Ectodermal cell (in vitro differentiated cells): ENCODE measurements around the gene C8G.

Experiments
- H3K27ac ChIP-seq: 2 replicates; pipeline ENCODE4 v1.7.0; 2013; ENCODE audit warnings: mild to moderate bottlenecking, low read depth, low read length; ENCODE audit not compliant: insufficient read depth, poor library complexity, severe bottlenecking
- H3K27me3 ChIP-seq: 2 replicates; pipeline ENCODE4 v1.7.0; 2013; ENCODE audit warnings: mild to moderate bottlenecking, low read length; ENCODE audit not compliant: insufficient read depth, control insufficient read depth, poor library complexity, severe bottlenecking
- H3K36me3 ChIP-seq: one replicate; pipeline ENCODE4 v1.7.0; 2013; ENCODE audit warnings: low read length; ENCODE audit not compliant: control insufficient read depth, insufficient read depth
- H3K4me1 ChIP-seq: one replicate; pipeline ENCODE4 v1.7.0; 2013; ENCODE audit warnings: low read length; ENCODE audit not compliant: control insufficient read depth, insufficient read depth
- H3K4me3 ChIP-seq: 2 replicates; pipeline ENCODE4 v1.7.0; 2013; ENCODE audit warnings: low read depth, low read length, control low read depth; ENCODE audit not compliant: insufficient read depth
- H3K9me3 ChIP-seq: 2 replicates; pipeline ENCODE4 v1.7.0; 2013; ENCODE audit warnings: mild to moderate bottlenecking, low read length, moderate library complexity; ENCODE audit not compliant: control insufficient read depth
- WGBS, 2 experiments: methylation state at CpG; one replicate each; pipeline ENCODE4 v1.1.7; 2013; ENCODE audit warnings: missing lambda C conversion rate in 2 of 2; 5-methylcytosine and 5-hydroxymethylcytosine counted together

C8G gene

GRCh38 chr9:136947955-136948510 lies 3.0 kb downstream of the C8G start:
- no peak overlapping the region for H3K27ac ChIP-seq
- WGBS, 2 experiments, result 61 to 63% methylated on average over 15 of the region's 15 CpGs
- H3K27me3 ChIP-seq, result no peaks in the 10 kb centered on the region
- H3K36me3 ChIP-seq, result no peaks in the 10 kb centered on the region
- no peaks in the 10 kb centered on the region for H3K9me3 ChIP-seq
- no peak overlapping the region for H3K4me3 ChIP-seq
- peaks cover 24% of the 10 kb centered on the region for H3K4me1 ChIP-seq

- Histone ChIP-seq H3K27ac (no peak overlapping the region), H3K4me3 (peak overlapping the region; percentile 51), H3K27me3 (no peaks in the 10 kb centered on the region), H3K4me1 (peaks cover 18% of the 10 kb centered on the region), H3K9me3 (no peaks in the 10 kb centered on the region), H3K36me3 (no peaks in the 10 kb centered on the region)
- WGBS, 2 experiments, result 25 to 30% methylated on average over 20 to 21 of the region's 22 CpGs
Measured at GRCh38 chr9:136949239-136949816, 4.3 kb downstream of the C8G start.

- H3K36me3 ChIP-seq, result no peaks in the 10 kb centered on the region
- WGBS, 2 experiments, result 5 to 6% methylated on average over 63 of the region's 63 CpGs
- H3K4me1 ChIP-seq, result peaks cover 18% of the 10 kb centered on the region
- no peak overlapping the region for H3K27ac ChIP-seq
- H3K27me3 ChIP-seq, result no peaks in the 10 kb centered on the region
- peak overlapping the region; percentile 51 for H3K4me3 ChIP-seq
- no peaks in the 10 kb centered on the region for H3K9me3 ChIP-seq
Measured at GRCh38 chr9:136949817-136950655, 5.0 kb downstream of the C8G start.

- peaks cover 15% of the 10 kb centered on the region for H3K4me1 ChIP-seq
- H3K9me3 ChIP-seq, result no peaks in the 10 kb centered on the region
- H3K27ac ChIP-seq, result no peak overlapping the region
- 54% methylated on average over 9 of the region's 9 CpGs for WGBS, 2 experiments
- H3K27me3 ChIP-seq, result no peaks in the 10 kb centered on the region
- H3K36me3 ChIP-seq, result no peaks in the 10 kb centered on the region
- peak overlapping the region; percentile 51 for H3K4me3 ChIP-seq
Measured at GRCh38 chr9:136950656-136951276, 5.7 kb downstream of the C8G start.

- Histone ChIP-seq H3K27me3 (no peaks in the 10 kb centered on the region), H3K4me1 (peaks cover 15% of the 10 kb centered on the region), H3K9me3 (no peaks in the 10 kb centered on the region), H3K27ac (no peak within 1 kb of the TSS), H3K4me3 (no peak within 1 kb of the TSS), H3K36me3 (no peaks in the 10 kb centered on the region)
- 84 to 87% methylated on average over 14 of the region's 14 CpGs for WGBS, 2 experiments
Measured at GRCh38 chr9:136951541-136952320, 6.7 kb downstream of the C8G start, which contains the start of gene LCN12. Gene LCN12, plus strand, starts transcription at chr9:136952273. Its CDS starts 55 bp downstream, at chr9:136952328.

- no peak overlapping the region for H3K27ac ChIP-seq
- H3K27me3 ChIP-seq, result no peaks in the 10 kb centered on the region
- peaks cover 15% of the 10 kb centered on the region for H3K4me1 ChIP-seq
- 88 to 90% methylated on average over 15 of the region's 15 CpGs for WGBS, 2 experiments
- H3K9me3 ChIP-seq, result no peaks in the 10 kb centered on the region
- H3K4me3 ChIP-seq, result no peak overlapping the region
- H3K36me3 ChIP-seq, result no peaks in the 10 kb centered on the region
Measured at GRCh38 chr9:136952321-136952850, 7.3 kb downstream of the C8G start.

- Histone ChIP-seq H3K9me3 (no peaks in the 10 kb centered on the region), H3K4me1 (peaks cover 9% of the 10 kb centered on the region), H3K27ac (no peak overlapping the region), H3K36me3 (no peaks in the 10 kb centered on the region), H3K4me3 (no peak overlapping the region), H3K27me3 (no peaks in the 10 kb centered on the region)
- 92% methylated on average over 44 of the region's 44 CpGs for WGBS, 2 experiments
Measured at GRCh38 chr9:136952876-136953770, 8.1 kb downstream of the C8G start.

- H3K4me3 ChIP-seq, result no peak overlapping the region
- H3K27me3 ChIP-seq, result no peaks in the 10 kb centered on the region
- WGBS, 2 experiments, result 88 to 91% methylated on average over 19 of the region's 19 CpGs
- no peaks in the 10 kb centered on the region for H3K9me3 ChIP-seq
- no peaks in the 10 kb centered on the region for H3K36me3 ChIP-seq
- no peak overlapping the region for H3K27ac ChIP-seq
- H3K4me1 ChIP-seq, result peaks cover 9% of the 10 kb centered on the region
Measured at GRCh38 chr9:136953771-136954269, 8.8 kb downstream of the C8G start.
